NCI-H1417 (cell line): Measurements from ENCODE around the gene NACA.
"Not testable (repeated sequence)": the region's sequence is repeated elsewhere in the genome, so short reads cannot be mapped to it uniquely, and the experiment has no call there.

Source experiments
- DNase-seq, 3 experiments: peaks; one replicate each; lab custom pipeline; 2025; lab: John Stamatoyannopoulos, UW

Gene NACA

DNA sequence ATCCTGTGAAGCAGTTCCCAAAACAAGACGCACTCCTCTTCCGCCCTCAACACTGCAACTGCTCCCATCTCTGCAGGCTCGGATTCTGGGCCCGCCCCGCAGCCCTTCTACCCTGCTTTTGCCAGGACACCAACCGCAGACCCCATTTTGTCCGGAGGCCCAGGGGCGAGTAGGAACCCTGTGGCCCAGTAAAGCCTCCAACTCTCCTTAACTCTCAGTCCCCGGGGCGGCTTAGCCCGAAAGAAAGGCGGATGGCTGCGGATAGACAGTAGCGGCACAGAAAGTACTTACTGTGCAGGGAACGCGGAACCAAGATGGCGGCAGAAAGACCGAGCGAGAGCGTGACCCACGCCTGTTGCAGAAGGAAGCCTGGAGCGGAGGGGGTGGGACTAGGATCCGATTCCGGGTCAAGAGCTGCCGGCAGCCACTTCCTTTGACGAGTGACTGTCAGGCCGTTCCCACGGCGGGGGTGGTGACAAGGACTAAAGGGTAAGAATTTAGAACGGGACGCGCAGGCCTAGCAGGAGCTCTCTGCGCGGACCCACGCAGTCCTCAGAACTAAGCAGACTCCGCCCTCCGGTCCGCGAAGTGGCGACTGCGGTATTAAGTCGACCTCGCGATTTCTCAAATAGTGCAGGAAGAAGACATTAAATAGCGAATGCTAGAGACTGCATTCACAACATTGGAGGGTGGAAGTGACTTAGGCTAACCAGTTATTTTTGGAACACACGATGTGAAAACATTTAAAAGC, at the start of gene NACA:
Gene NACA, minus strand, starts transcription at position 328 of the 751 bp plus-strand sequence. CDS start 778 bp downstream, outside the sequence.
- peak; percentile 96 to 98 (median 98) for DNase-seq

DNA sequence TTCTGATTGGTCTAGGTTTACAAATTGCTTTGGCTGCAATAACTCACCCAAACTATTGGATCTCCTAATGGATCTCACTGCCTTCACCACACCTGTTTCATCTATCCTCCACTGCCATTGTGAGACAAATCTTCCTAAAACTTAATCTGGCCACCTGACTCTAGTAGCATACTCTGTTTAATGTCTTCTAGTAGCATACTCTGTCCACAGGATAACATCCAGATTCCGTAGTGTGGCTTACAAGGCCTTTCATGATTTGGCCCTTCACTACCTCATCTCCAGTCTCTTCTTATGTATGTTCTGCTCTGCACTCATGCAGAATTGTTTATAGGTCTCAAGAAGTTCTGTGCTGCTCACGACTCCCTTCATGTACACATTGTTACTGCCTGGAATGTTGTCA, 48.0 kb upstream of the NACA start:
- DNase-seq, result no peak

DNA sequence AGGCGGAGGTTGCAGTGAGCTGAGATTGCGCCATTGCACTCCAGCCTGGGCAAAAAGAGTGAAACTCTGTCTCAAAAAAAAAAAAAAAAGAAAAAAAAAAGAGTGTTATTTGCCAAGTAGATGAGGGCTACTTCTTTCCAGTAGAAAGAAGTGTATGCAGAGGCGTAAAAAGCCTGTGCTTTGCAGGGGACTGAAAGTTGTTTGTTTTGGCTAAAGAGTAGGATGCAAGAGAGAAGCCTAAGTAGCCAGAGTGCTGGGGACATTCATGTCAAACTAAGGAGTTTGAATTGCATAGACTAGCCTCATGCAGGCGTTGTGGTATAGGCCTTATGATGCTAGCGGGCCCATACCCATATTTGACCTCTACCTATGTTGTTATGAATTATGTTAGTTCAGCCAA, 47.5 kb upstream of the NACA start:
- DNase-seq, result no peak

DNA sequence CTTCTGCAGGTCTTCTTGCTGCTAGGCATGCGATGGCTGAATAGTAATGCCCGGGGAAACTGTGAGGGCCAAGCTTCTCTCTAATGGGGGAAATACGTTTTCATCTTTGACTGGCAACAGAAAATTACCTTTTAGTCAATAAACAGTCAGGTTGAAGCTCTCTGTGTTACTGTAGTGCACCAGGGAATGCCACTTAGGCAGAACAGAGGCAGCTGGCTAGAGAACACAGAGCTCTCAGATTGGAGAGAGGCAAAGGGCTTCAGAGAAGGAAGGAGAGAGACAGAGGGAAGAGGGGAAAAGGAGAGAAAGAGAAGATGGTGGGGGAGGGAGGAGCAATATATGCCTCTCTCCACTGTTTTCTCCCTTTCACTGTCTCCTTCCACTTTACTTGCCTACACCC, 44.8 kb upstream of the NACA start:
- peak in 1 of 3 experiments; percentile 22 for DNase-seq

DNA sequence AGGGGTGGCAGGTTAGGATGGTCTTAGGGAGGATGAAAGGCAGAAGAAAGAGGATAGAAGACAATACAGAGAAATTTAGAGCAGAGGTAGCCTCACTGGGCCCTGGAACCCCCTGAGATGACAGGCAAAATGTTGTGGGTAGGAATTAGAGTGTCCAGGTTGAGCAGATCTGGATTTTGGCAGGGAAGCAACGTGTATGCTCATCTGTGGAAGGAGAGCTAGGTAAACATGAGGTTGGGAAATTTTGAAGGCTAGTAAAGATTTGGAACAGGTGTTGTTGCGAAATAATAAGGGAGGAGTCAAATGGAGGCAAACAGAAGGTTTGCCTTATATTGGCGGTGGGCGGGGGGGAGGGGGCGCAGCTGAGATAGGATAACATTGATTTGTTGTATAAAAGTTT, 43.3 kb upstream of the NACA start:
- no peak for DNase-seq

DNA sequence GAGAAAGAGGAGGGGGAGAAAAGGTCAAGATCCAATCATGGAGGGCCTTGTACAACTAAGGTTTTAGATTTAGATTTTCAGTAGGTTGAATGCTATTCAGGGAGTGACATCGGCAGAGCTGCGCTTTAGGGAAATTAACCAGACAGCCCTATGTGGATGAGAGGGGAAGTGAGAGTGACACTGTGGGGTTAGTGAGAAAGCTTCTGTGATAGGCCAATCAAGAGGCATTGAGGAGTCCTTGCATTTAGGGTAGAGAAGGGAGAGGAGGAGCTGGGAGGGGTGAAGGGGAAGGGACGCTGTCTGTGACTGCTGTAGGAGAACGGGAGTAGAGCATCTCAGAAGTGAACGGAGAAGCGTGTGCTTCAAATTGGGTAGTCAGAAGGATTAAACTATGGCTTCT, 41.4 kb upstream of the NACA start:
- no peak for DNase-seq

DNA sequence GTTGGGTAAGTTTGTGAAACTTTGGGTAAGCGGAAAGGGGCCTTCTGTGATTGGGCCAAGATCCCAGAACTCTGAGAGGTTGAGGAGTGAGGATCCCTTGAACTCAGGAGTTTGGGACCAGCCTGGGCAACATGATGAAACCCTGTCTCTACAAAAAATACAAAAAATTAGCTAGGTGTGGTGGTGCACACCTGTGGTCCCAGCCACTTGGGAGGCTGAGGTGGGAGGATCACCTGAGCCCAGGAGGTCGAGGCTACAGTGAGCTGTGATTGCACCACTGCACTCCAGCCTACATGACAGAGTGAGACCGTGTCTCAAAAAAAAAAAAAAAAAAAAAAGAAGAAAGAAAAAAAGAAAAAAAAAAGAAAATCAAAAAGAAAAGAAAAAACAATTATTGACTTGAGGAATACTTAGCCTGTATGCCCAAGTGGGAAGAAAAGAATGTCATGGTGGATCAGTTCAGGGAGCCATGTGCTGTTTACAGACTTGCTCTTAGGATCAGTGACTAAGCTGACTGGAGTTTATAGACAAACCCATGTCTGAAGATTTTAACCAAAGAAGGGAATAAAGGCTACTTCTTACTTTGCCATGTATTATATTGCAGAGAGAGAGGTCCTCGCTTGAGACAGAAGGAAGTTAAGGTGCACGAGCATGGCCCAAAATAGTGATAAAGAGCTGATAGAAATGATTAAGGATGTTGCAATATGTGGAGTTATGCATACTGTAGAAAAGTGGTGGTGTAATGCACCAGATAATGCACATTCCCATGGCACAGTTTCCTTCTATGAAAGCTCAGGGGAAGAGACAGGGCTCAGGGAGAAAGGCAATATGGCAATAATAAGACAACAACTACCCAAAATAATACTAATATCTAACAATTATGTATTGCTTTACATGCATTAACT, 38.9 kb upstream of the NACA start:
- DNase-seq, result no peak

DNA sequence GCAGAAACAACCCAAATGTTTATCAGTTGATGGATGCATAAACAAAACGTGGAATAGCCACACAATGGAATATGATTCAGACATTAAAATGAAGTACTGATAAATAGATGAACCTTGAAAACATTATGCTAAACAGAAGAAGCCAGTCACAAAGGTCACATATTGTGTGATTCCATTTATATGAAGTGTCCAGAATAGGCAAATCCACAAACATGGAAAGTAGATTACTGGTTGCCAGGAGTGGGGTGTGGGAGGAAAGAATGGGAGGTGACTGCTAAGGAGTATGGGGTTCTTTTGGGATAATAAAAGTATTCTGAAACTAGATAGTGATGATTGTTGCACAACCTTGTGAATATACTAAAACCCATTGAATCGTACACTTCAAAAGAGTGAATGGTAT, 36.7 kb upstream of the NACA start:
- DNase-seq, result no peak

DNA sequence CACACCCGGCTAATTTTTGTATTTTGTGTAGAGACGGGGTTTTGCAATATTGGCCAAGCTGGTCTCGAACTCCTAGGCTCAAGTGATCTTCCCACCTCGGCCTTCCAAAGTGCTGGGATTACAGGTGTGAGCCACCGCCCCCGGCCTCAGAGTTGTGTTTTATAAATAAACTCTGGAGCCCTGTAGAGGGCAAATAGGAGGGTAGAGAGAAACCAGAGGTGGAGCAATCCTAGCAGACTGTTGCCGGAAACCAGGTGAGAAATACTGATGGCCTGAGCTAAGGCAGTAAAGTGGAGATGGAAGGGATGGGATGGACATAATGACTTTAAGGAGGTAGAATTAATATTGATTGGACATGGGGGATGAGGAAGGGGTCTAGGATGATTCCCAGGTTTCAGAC, 35.4 kb upstream of the NACA start:
- no peak for DNase-seq

DNA sequence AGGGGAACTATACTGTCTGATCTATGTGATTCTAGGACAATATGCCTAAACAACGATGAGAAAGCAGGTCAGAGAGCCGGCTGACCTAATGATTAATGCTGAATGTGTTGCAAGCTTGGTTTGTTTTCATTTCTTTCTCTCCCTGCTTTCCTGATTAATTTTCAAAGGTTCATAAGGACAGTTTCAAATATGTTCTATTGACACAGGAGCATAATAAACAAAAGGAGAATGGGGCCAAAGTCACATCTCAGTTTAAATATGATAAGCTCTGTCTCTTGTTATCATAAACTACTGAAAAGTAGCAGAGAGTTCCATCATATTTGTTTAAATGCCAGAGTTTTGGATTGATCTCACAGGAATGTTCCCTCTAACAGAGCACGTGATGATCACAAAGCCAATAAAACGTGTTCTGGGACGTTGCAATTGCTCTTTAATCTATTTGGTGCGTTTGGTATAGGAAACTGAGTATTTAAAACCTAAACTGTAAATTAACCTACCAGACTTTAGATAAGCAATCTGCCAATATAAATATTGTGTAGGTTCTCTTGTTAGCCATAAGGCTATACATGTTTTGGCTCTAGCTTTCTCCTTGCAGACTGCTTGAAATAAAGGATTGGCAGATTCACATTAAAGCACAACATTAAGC, 34.3 kb upstream of the NACA start:
- DNase-seq, result no peak

DNA sequence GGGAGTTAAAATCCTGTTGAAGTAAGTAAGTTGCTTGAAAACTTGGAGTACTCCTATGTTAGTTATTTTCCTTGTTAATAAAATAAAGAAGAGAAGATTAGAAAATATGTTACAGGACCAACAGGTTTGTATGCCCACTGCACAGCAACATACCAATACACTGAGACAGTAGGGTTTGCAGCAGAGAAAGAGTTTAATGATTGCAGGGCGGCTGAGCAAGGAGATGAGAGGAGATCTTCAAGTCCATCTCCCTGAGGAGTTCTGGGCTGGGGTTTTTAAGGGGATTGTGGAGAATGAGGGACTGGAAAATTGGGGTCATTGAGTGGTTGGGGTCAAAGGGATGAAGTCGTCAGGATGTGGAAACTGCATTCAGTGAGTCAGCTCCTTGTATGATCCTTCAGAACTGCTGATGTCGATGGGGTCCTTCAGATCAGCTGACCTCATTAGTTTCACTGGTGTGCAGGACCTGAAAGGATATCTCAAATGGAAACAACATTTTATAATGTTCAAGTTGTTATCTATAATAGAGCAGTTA, 33.7 kb upstream of the NACA start:
- no peak for DNase-seq

DNA sequence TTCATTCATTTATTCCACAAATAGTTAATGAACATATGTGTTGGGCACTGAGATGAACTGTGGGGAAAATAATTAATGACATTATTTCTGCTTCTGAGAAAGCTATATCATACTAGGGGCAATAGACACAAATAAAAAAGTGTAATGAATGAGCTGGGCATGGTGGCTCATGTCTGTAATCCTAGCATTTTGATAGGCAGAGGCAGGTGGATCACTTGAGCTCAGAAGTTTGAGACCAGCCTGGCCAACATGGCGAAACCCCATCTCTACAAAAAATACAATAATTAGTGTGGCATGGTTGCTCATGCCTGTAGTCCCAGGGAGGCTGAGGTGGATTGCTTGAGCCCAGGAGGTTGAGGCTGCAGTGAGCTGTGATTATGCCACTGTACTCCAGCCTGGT, 32.9 kb upstream of the NACA start:
- not testable (repeated sequence) for DNase-seq

DNA sequence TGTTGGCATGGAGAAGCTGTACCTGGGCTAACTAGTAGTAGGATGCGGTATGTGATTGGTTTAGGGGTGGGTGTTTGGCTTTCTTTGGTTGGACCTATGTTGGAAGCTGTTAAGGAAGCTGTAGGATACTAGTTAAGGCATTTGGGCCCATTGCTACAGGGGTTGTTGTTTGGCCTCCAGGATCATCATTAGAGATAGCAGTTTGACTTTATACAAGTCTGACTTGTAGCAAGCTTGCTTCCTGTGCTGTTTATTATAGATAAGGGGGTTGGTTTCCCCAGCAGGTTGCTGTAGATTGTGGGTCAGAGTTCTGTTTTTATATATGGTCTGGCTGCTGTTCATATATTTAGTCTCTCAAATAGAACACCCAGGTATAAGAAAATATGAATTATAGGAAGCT, 28.5 kb upstream of the NACA start:
- DNase-seq, result no peak

DNA sequence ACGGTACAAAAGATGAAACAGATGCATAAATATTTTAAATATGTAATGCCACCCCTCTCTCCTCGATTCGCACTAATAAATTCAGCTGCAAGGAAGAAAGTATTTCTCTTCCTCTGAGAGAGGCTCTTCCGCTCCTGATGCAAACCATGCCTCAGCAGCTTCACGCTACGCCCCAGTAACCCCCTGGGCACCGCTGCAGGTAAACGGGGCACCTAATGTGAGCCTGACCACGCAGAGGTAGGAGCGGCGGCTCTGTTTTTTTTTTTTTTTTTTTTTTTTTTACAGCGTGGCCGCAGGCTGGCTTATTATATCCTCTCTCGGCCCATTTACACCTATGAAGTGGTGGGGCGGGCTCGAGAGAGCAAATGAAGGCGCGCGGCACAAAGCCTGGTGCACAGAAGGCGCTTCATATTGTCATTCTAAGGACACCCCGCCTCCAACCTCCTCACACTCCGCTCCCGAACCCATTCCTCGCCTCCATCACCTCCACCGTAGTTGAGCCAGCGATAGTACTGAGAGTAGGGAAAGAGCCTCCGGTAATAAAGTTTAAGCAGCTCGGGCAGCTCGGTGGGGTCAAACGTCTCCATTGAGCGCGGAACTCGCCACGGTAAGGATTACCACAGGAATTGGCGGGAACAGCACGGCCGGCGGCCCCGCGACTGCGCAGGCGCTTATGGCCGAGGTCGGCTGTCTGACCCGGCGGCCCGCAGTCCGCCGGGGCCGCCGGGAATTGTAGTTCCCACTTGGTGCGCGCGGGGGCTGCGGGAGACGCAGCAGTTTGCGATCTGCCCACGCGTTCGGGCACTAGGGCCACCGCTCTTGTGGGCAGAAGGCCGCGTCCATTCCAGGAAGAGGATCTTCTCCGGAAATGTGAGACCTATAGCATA, 26.9 kb upstream of the NACA start, which contains the start of gene PRIM1:
Gene PRIM1, minus strand, starts transcription at position 612 of the 887 bp plus-strand sequence. Its CDS starts 25 bp downstream, at position 587.
- peak; percentile 96 to 99 (median 99) for DNase-seq

DNA sequence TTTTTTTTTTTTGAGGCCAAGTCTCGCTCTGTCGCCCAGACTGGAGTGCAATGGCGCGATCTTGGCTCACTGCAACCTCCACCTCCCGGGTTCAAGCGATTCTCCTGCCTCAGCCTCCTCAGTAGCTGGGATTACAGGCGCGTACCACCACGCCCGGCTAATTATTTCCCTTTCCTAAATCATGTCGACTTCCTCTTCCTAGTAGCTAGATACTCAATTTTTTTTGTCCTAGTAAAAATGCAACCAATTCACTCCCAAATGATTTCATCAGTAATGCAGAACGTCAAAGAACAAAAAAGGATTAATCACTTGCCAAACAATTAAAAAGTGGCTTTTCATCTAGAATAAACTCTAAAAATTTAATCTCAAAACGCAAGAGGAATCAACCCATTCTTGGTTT, 25.5 kb upstream of the NACA start:
- DNase-seq, result not testable (repeated sequence)

DNA sequence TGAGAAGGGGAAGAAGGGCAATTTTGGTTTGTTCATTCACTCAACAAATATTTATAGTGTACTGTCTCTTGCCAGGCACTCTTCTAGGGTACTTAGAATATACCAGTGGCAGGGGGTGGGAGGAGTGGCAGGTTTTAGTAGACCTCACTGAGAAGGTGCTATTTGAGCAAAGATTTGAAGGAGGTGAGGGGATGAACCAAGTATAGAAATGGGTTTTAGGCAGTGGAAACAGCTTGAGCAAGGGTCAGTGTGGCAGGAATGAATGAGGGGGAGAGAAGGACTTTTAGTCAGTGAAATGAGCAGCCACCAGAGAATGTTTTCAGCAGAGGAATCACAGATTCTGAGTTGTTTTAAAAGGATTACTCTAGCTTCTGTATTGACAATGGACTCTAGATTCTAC, 24.8 kb upstream of the NACA start:
- no peak for DNase-seq

DNA sequence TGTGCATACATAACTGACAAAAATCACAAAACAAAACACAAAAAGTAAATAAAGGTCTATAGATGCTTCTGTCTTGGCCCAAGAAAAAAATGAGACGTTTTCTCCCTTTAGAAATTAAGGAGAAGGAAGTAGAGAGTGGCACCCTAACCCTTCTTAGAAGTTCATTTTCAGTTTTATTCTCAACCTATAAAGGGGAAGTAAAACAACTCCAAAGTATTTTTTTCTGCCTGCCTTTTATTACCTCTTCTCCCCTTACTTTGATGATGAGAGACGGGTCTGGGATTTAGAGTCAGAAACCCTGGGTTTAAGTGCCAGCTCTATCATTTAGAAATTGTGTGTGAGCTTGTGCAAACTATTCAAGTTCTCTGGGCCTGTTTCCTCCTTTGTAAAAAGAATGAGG, 24.3 kb upstream of the NACA start:
- DNase-seq, result no peak

DNA sequence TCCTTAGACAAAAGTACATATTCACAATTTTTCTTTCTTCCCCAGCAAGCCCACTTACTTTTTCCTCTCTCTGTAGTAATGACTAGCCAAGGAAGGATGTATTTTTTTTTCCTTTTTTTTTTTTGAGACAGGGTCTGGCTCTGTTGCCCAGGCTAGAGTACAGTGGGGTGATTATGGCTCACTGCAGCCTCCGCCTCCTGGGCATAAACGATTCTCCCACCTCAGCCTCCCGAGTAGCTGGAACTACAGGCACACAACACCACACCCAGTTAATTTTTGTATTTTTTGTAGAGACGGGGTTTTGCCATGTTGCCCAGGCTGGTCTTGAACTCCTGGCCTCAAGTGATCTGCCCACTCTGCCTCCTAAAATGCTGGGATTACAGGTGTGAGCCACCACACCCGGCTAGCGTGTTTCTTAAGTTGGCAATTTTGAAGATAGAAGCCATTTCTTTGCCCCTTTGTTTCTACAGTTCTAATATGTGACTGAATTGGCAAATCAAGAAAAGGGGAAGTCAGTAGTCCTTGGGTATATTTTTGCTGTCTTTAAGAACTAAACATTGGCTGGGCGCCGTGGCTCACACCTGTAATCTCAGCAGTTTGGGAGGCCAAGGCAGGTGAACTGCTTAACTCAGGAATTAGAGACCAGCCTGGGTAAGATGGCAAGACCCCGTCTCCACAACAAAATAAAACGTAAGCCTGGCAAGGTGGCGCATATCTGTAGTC, 3.2 kb upstream of the NACA start:
- DNase-seq, result no peak

DNA sequence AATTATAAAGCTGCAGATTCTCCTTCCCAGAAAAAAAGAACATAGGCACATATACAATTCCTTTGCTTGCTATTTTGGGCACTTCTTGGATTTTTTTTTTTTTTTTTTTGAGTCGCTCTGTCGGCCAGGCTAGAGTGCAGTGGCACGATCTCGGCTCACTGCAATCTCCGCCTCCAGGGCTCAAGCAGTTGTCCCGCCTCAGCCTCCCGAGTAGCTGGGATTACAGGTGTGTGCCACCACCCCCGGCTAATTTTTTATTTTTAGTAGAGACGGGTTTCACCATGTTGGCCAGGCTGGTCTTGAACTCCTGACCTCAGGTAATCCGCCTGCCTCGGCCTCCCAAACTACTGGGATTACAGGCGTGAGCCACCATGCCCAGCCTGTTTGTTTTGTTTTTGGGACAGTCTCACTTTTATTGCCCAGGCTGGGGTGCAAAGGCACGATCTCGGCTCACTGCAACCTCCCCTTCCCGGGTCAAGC, 1.1 kb upstream of the NACA start:
- not testable (repeated sequence) for DNase-seq

DNA sequence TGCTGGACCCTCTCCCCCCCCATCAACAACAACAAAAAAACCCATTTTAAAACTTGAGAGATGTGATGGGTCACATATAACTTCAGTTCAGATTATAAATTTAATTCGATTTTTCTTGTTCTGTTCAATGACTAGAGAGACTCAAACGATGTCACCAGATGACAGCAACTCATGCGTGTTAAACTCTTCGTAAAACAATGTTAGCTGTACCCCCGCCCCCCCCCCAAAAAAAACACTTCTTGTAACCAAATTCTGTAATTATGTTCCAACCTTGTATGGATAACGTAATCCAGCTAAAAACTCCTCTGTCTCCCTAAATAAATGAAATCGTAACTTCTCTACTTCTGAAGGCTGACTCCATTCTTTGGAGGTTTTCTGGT, 614 bp upstream of the NACA start:
- peak in 1 of 3 experiments; percentile 55 for DNase-seq

DNA sequence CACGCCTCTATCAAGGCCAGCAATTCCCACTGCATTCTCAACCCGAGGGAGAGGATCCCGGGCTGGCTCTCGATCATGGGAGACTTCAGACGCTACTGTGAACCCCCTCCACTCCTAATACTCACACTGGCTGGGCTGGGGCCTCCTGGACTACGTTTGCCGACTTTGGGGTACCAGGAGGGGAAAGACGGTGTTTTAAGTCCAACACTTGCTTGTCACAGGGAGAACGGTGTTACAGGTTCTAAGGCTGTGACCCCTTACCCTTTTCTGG, 463 bp downstream of the NACA start:
- DNase-seq, result no peak
